ENCODE results near the gene ADARB1.

DNA sequence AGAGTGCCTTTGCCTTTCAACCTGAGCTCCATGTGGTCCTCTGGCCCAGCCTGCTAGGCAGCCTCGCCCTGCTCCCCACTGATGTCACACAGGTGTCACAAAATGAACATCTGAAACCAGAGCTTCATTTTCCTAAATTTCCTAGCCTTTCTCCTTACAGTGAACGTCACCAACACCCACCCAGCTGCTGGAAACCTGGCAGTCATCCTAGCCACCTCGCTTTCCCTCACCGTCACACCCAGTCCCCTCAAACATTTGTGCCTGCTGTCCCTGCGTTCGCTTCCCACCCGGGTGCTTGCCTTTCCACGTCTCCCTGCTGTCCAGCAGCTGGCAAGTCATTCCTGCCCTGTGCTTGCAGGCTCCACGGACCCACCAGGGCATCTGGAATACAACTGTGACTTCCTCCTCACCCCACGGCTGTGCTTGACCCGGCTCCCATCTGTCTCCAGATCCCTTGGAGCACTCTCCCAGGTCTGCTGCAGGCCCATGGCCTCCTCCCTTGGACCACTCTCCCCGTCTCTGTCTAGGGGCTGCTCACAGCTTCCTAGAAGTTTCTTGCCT is 23.5 kb downstream of the ADARB1 start:
- TF ChIP-seq, protein P1, sequence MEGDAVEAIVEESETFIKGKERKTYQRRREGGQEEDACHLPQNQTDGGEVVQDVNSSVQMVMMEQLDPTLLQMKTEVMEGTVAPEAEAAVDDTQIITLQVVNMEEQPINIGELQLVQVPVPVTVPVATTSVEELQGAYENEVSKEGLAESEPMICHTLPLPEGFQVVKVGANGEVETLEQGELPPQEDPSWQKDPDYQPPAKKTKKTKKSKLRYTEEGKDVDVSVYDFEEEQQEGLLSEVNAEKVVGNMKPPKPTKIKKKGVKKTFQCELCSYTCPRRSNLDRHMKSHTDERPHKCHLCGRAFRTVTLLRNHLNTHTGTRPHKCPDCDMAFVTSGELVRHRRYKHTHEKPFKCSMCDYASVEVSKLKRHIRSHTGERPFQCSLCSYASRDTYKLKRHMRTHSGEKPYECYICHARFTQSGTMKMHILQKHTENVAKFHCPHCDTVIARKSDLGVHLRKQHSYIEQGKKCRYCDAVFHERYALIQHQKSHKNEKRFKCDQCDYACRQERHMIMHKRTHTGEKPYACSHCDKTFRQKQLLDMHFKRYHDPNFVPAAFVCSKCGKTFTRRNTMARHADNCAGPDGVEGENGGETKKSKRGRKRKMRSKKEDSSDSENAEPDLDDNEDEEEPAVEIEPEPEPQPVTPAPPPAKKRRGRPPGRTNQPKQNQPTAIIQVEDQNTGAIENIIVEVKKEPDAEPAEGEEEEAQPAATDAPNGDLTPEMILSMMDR (IDR thresholded peaks at IDR 0.05; ENCODE audit: insufficient read depth, low read depth, low read length), result no peak
- TF ChIP-seq EZH2 (IDR thresholded peaks at IDR 0.05; ENCODE audit: insufficient read depth, low read length), result no peak

All from astrocyte (in vitro differentiated cells and primary cell).